HG03571 (cell line): ENCODE results near the gene LRRIQ4.

ENCODE experiments used
- ATAC-seq: cut with Tn5 transposase; IDR thresholded peaks from one replicate; pipeline ENCODE4 v1.9.1; 2021; ENCODE audit not compliant: unreplicated experiment

Gene LRRIQ4

DNA sequence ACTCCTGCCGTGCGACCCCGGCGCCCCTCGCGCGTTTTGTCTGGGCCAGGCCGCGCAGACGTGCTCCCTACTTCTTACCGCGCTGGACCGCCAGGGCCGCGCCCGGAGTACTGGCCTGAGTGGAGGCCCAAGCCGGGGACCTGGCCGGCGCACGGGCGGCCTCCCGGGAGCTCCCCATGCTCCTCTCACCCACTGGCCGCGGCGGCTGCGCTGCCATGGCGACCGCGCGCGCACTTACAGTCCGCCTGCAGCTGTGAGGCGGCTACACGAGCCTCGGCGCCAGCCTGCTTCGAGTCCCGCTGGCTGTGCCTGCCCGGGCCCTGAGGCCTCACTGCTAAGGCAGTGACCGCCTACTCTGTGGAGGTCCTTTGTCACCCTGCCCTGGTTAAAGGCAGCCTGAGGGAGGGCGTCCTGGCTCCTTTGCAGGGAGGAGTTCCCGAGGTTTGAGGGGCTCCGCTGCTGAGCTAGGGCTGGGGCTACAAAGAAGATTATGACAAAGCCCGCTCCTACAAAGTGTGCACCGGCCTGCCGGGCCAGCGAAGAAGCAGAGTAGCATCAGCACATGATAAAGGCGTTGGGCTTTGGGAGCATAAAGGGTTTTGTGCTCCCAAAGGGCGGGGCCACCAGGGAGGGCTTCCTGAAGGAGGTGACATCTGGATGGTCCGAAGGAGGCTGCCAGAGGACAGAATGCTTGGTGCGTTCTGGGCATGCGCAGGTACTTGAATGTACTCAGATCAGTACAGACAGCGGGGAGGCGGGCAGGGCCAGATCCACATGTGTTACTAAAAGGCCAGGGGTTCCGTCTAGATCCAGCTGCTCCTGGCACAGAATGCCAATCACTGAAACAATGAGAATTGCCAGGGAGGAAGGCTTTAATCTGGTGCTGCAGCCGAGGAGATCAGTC, at the start of gene LRRIQ4, which contains the start of gene LRRC34:
Gene LRRIQ4 (plus strand): TSS at position 539 of the 904 bp plus-strand sequence. CDS start 9,052 bp downstream, outside the sequence.
Gene LRRC34 (minus strand): TSS at position 573 of the 904 bp plus-strand sequence. CDS start 356 bp downstream, at position 217.
- ATAC-seq = peak; percentile 60

- ATAC-seq = peak; percentile 36
Observed at GRCh38 chr3:169764312-169764881, 48.3 kb upstream of the LRRIQ4 start.

- ATAC-seq = peak; percentile 80
Observed at GRCh38 chr3:169764882-169765612, 47.6 kb upstream of the LRRIQ4 start, which contains the start of gene TERC. TERC (minus strand) TSS chr3:169765060.

DNA sequence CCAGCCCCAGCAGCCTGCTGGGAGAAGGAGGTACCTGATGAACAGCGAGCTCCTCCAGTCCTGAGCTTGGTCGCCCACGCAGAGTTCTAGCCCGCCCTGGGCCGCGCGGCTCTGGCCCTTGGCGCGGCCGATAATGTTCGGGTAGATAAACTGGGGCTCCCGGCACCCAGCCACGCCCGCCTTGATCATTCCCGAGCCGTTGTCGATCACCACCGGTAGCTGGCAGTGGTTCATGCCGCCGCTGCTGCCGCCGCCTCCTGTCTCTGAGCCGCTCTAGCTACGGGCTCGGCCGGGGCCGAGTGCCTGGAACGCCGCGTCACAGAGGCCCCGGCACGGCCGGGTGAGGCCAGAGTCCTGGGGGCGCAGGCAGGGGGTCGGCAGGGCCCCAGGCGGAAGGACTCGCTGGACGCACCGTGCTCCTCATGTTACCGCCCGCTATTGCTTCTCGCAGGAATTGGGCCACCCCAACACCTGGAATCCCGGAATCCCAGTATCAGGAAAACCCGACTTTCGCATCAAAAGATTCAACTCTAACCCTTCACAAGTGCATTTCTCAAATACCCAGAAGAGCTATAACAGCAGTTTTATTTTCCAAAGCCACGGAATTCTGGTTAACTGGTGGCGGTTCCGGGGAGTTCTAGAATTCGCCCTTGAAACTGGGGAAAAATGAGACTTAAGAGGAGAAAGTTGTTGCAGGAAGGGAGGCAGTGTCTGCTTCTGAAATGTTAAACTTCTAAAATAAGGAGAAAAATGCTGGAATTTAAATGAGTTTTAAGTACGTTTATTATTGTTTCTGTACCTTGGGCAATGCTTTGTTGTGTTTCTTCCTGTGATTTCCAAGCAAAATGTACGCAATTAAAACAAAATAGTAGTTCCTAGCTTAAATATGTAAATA, 43.1 kb upstream of the LRRIQ4 start, which contains the start of gene ACTRT3:
Gene ACTRT3 (minus strand): TSS at position 275 of the 895 bp plus-strand sequence. CDS start 41 bp downstream, at position 234.
- ATAC-seq = peak; percentile 23

GRCh38 chr3:169771497-169772304, 41.0 kb upstream of the LRRIQ4 start:
- ATAC-seq = no peak

DNA sequence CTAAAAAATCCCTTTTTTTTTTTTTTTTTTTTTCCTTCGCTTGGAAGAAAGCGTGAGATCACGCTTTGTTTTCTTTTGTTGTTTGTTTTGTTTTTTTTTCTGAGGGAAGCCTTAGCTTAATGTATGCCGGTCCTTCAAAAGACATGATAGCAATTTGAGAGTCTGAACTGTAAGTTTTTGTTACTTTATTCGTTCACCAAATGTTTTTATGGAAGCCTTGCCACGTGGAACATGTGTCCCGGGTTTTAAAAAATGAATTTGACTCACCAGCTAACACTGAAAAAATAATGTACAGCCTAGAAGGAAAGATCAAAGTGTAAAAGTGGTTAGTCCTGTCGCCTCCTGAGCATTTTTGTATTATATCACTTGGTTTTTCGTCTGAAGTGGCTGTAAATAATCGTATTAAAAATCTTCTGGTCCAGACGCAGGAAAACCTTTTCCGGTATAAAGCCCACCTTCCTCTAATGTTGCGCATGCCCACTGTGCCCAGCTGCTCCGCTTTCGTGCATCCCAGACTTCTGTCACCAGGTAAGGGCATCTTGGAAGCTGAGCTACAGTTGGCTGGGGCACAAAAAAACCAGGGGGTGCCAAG, 40.3 kb upstream of the LRRIQ4 start:
- peak; percentile 17 for ATAC-seq

- ATAC-seq = peak; percentile 84
Observed at GRCh38 chr3:169772897-169773816, 39.5 kb upstream of the LRRIQ4 start, which contains the start of gene MYNN. MYNN (plus strand) TSS chr3:169773396; CDS start chr3:169774296, 900 bp downstream.

GRCh38 chr3:169774186-169774585, 38.5 kb upstream of the LRRIQ4 start:
- no peak for ATAC-seq

DNA sequence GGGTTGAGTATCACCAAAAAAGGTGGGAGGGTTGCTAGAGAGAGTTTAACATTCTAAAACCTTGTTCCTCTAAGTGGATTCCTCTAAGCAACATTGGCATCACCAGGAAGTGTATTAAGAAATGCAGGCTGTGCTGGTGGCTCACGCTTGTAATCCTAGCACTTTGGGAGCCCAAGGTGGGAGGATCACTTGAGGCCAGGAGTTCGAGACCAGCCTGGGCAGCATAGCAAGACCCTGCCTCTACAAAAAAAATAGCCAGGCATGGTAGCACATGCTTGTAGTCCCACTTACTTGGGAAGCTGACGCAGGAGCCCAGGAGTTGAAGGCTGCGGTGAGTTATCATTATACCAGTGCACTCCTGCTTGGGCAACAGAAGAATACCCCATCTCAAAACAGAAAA, 34.8 kb upstream of the LRRIQ4 start:
- no peak for ATAC-seq

DNA sequence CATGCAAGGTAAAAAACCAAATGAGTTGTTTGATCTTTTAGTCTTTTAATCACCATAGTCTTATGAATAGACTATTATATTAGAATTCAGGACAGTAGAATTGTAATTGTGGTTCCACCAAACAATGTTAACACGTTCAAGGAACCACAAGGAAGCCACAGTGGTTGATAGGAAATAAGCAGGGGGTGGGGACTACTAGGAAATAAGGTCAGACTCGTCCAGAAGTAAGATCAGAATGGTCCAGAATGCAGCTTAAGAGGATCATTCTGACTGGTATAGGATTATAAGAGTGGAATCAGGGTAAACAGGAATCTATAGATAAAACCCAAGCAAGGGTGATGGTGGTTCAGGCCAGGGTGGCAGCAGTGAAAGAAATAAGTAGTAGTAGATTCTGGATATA, 31.9 kb upstream of the LRRIQ4 start:
- no peak for ATAC-seq

DNA sequence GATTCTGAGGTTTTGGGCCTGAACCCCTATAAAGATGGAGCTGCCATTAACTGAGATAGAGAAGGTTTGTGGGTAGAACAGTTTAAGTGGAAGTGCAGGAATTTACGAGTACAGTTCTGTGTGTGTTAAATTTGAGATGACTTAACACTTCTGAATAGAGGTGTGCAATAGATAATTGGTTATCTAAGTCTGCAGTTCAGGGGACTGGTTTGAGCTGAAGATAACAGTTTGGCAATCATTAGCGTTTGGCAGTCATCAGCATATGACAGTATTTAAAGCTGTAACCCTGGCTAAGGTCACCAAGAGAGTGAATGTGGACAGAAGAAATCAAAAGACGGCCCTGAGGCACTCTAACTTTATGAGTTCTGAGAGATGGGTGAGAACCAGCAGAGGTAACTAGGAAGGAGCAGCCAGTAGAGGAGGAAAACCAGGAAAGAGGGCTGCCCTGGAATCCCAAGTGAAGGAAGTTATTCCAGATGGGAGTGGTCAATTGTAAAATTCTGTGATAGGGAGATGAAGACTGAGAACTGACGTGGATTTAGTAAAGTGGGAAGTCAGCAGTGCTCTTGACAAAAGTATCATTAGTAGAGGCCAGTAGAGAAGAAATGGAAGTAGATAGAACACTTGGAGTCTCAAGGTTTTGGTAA, 31.3 kb upstream of the LRRIQ4 start:
- no peak for ATAC-seq

DNA sequence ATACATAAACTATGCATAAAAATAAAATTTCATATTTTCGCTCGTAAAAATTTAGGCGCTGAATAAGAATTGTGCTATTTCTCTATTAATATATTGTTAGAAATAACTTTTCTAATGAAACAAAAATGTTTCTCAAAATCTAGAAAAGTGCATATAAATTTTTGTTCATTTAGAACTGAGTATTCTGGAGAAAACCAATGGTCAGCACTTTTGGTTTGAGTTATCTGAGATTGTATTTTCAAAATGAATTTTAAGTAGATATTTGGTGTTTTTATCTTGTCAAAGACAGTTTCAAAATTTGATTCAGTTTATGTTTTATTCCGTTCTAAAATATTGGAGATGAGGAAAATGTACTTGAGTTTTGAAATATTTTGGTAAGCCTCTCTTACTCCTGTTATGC, 25.6 kb upstream of the LRRIQ4 start:
- no peak for ATAC-seq

DNA sequence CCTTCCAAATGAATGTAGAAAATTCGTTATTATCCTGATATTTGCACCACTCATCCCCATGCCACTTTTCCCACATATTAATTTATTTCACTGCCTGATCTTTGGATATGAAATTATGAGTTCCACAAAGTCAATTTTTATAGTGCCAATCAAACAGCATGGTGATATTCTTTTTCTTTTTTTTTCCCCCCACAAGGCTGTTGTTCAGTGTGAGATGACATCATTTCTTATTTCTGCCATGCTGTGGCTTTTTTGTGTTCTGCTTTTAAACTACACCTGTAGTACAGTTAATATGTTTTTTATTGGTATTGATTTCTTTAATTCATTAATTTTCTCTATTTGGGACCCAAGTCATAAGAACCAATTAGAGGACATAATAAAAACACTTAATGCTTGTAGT, 24.9 kb upstream of the LRRIQ4 start:
- no peak for ATAC-seq

DNA sequence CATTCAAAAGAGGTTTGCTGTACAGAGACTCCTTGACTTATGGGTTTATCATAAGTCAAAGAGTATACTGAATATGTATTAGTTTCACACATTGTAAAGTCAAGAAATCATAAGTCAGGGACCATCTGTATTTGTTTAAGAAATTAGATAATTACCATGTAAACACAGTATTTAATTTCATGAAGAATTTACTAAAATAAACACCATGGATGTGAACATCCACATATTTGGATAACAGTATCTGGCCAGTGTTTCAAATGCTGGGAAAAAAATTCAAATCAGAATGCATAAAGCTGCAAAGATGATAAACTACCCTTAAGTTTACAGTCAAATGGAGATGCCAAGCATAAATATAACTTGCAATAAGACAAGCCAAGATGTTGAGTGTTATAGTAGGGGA, 22.5 kb upstream of the LRRIQ4 start:
- no peak for ATAC-seq

DNA sequence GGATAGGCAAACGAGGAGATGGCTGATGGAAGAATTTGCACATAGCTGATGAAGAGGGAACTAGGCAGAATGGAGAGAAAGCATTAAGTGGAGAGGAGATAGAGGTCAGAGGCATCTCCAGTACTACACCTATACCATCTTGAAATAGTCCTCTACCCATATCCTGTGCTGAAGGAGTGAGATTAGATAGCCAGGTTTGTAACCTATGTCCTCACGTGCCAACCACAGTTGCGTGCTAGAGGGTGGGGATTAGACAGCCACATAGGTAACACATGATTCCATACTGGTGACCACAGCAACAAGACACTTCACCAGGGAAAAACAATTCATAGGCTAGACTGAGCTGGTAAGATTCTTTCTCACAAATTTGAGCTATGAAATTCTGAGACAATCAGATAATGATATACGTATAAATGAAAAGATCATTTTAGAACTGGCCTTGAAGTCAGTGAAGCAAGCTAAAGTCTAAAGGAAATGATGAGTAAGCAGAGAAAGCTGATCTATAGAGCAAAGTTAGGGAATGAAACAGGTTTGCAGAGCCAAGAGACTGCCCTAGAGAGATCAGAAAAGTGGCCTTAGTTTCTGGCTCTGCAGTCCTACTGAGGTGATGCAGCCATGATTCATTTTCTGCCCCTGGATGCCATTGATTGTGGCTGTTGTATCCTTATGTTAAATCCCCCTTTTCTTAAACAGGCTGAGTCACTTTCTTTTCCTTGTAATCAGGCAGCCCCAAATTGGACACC, 21.8 kb upstream of the LRRIQ4 start:
- ATAC-seq = no peak

DNA sequence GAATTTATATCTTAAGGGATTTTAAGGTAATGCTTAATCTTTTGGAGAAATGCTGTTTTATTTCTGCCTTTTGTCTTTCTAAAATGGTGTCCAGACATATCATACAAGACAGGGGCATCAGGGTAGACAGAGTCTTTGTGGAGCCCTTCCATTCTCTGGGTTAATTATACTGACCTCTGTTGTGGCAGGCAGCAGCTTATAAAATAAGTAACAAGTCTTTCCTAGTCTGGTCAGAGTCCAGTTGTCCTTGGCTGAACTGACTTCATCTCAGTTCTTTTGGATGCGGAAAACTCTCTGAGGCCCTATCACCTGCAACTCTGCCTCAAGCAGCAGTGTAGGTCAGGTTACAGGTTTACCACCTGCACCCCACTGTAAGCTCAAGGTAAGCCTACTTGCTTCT, 20.3 kb upstream of the LRRIQ4 start:
- ATAC-seq = no peak

GRCh38 chr3:169804681-169805080, 8.0 kb upstream of the LRRIQ4 start:
- no peak for ATAC-seq
